Cardiac muscle cell (in vitro differentiated cells and primary cell): Measurements from ENCODE around the gene PLCH2. TPM values are rescaled to one million over a fixed set of nuclear protein-coding genes. Genes with fewer than 3 reads are reported as not detected.

ENCODE experiments used
- DNase-seq, 2 donors: peaks; one replicate each; pipeline versions ENCODE4 v3.0.0 to v3.0.0-alpha.2; 2010 to 2017; ENCODE audit warnings: low read depth in 1 of 2, low spot score in 1 of 2
- H3K27ac ChIP-seq: fragments of 200-600 bp; sonication (generic); 2 replicates; pipeline ENCODE4 v1.5.1; 2016
- H3K27me3 ChIP-seq: fragments of 200-600 bp; sonication (generic); 2 replicates; pipeline ENCODE4 v1.6.0; 2016; ENCODE audit warnings: control low read depth
- H3K36me3 ChIP-seq: fragments of 200-600 bp; sonication (generic); 2 replicates; pipeline ENCODE4 v1.5.1; 2016; ENCODE audit warnings: control low read depth
- H3K4me1 ChIP-seq: fragments of 200-600 bp; sonication (generic); 2 replicates; pipeline ENCODE4 v1.8.1; 2017; ENCODE audit warnings: low read depth, mild to moderate bottlenecking, mixed run types
- H3K4me3 ChIP-seq: fragments of 200-600 bp; sonication (generic); 2 replicates; pipeline ENCODE4 v1.5.1; 2016; ENCODE audit warnings: mild to moderate bottlenecking
- H3K9me3 ChIP-seq: fragments of 200-600 bp; sonication (generic); 2 replicates; pipeline ENCODE4 v1.5.1; 2017; ENCODE audit warnings: low read depth, mild to moderate bottlenecking, control low read depth
- polyA plus RNA-seq: library from polyadenylated mRNA; unstranded; fragments of >200 nt; fragmentation: Nextera tagmentation; extraction: Ambion mirVana; gene quantifications from 2 replicates; pipeline ENCODE4 v1.2.1, GENCODE V29; 2016
- total RNA-seq: library from RNA; depleted of rRNA; stranded (reverse); fragments of >200 nt; gene quantifications from 2 replicates; pipeline ENCODE4 v1.2.3, GENCODE V29; 2016
- TF ChIP-seq, protein P1 (sequence below): IDR thresholded peaks from 2 replicates; pipeline ENCODE4 v1.5.1; 2012; ENCODE audit warnings: low read depth, mild to moderate bottlenecking, low read length

Gene PLCH2
- total and polyA plus RNA-seq, 2 experiments from 2014 or later: 0.33 to 0.44 TPM

GRCh38 chr1:2468041-2468472, 8.0 kb upstream of the PLCH2 start:
- no peak overlapping the region for H3K4me3 ChIP-seq
- no peaks in the 10 kb centered on the region for H3K36me3 ChIP-seq
- no peak overlapping the region for H3K27ac ChIP-seq
- H3K9me3 ChIP-seq: no peaks in the 10 kb centered on the region
- TF ChIP-seq, protein P1, sequence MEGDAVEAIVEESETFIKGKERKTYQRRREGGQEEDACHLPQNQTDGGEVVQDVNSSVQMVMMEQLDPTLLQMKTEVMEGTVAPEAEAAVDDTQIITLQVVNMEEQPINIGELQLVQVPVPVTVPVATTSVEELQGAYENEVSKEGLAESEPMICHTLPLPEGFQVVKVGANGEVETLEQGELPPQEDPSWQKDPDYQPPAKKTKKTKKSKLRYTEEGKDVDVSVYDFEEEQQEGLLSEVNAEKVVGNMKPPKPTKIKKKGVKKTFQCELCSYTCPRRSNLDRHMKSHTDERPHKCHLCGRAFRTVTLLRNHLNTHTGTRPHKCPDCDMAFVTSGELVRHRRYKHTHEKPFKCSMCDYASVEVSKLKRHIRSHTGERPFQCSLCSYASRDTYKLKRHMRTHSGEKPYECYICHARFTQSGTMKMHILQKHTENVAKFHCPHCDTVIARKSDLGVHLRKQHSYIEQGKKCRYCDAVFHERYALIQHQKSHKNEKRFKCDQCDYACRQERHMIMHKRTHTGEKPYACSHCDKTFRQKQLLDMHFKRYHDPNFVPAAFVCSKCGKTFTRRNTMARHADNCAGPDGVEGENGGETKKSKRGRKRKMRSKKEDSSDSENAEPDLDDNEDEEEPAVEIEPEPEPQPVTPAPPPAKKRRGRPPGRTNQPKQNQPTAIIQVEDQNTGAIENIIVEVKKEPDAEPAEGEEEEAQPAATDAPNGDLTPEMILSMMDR: no peak
- peaks cover 5% of the 10 kb centered on the region for H3K27me3 ChIP-seq
- peaks cover 3% of the 10 kb centered on the region for H3K4me1 ChIP-seq
- peak; percentile 26 to 86 for DNase-seq

DNA sequence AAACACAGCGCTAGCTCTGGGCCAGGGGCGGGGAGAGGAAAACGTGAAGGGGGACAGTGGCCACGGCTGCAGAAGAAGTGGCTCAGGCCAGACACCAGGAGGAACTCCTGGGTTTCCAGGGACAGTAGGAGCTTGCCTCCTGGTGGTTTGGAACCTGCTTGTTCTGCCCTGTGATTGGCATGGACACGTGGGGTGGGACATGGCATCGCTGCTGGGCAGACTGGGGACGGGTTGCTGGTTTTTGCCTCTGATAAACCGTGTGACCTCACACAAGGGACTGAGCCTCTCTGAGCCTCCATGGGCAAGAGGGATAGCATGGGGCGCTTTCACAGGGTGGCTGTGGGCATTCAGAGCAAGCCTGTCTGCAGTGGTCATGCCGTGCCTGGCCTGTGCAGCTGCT, 7.5 kb upstream of the PLCH2 start:
- Histone ChIP-seq H3K36me3 (no peaks in the 10 kb centered on the region), H3K4me1 (peaks cover 2% of the 10 kb centered on the region), H3K27me3 (peaks cover 5% of the 10 kb centered on the region), H3K9me3 (no peaks in the 10 kb centered on the region), H3K27ac (no peak overlapping the region), H3K4me3 (no peak overlapping the region)
- no peak for DNase-seq
- TF ChIP-seq, protein P1: no peak

DNA sequence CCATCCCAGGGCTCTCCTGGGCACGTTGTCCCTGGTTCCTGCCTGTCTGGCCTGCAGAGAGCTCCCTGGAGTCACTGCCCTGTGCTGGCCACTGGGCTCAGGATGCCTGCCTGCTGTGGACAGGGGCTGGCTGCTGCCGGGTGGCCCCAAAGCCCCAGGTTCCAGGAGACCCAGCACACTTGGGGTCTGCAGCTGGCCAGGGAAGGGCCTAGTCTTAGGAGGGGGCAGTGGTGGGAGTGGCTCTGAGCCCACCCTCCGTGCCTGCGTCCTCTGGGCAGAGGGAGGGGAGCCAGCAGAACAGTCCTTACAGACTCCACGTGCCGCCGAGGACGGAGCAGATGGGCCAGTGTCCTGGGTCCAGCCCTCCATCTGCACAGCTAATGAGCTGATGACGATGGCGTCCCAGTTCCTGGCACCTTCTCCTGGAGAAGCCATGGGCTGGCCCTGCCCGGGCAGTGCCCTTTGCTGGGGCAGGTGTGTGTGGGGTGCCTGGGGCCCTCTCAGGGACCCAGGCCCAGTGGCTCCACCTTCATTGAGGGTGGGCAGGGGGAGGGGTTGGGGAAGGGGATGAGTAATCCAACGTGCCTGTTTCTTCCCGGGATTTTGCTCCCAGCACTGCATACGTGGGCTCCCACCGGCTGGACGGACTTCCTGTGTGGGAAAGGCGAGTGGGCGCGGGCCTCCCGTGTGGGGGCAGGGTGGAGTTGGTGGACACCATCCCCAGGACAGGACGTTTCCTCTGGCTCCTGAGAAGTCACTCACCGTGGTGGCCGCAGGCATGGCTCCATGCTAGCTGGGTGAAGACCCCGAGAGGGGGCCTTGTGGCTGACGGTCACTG, 6.8 kb upstream of the PLCH2 start:
- TF ChIP-seq, protein P1: no peak
- Histone ChIP-seq H3K4me3 (no peak overlapping the region), H3K36me3 (no peaks in the 10 kb centered on the region), H3K27ac (no peak overlapping the region), H3K4me1 (peaks cover 9% of the 10 kb centered on the region), H3K9me3 (no peaks in the 10 kb centered on the region), H3K27me3 (peaks cover 5% of the 10 kb centered on the region)
- no peak for DNase-seq

- Histone ChIP-seq H3K27me3 (peaks cover 5% of the 10 kb centered on the region), H3K36me3 (no peaks in the 10 kb centered on the region), H3K9me3 (no peaks in the 10 kb centered on the region), H3K4me3 (no peak overlapping the region), H3K4me1 (peaks cover 18% of the 10 kb centered on the region), H3K27ac (no peak overlapping the region)
- no peak for DNase-seq
- TF ChIP-seq, protein P1: no peak
These were observed 5.6 kb upstream of the PLCH2 start for GRCh38 chr1:2470290-2471158.

- Histone ChIP-seq H3K36me3 (no peaks in the 10 kb centered on the region), H3K9me3 (no peaks in the 10 kb centered on the region), H3K4me3 (no peak overlapping the region), H3K4me1 (peaks cover 18% of the 10 kb centered on the region), H3K27ac (no peak overlapping the region), H3K27me3 (peaks cover 5% of the 10 kb centered on the region)
- DNase-seq: no peak
- TF ChIP-seq, protein P1: no peak
These were observed 5.0 kb upstream of the PLCH2 start for GRCh38 chr1:2471159-2471471.
